H54 (cell line): ENCODE data around the gene PSAP.

Experiments used
- DNase-seq: peaks from one replicate; pipeline ENCODE4 v3.0.0; 2011; ENCODE audit warnings: low spot score, mixed read lengths; ENCODE audit not compliant: insufficient read length
- FAIRE-seq: peaks from 3 replicates; lab custom pipeline; 2011; peaks lifted over from hg19 to GRCh38; lab: Jason Lieb, UNC
- POLR2A ChIP-seq: IDR thresholded peaks from 2 replicates; pipeline ENCODE4 v1.6.1; 2011; ENCODE audit warnings: low read depth, mild to moderate bottlenecking, low read length

The PSAP gene

DNA sequence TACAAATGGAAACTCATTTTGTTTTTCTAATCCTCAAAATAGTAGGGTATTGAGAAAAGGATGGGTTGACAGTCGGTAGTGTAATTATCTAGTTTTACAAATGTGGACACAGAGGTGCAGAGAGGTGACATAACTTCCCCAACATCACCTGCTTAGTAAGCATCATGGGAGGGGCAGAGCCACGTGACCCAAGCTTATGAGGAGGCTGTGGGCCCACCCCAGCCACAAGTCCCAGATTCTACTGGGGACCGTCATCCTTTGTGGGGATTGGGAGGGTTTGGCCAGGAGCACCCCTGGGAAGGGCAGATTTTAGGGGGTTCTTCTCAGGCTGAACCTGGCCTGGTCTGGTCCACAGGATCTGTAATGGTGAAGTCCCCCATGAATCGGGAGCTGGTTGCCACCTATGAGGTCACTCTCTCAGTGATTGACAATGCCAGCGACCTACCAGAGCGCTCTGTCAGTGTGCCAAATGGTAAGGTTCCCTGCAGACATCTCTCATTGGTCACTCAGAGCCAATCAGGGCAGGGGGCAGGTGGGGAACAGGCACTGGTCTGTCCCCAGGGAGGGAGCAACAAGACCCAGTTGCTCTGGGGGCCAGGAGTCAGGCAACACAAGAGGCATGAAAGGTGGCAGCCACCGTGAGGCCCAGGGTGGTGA, 54.2 kb downstream of the PSAP start:
- TF ChIP-seq POLR2A, result no peak
- FAIRE-seq, result no peak
- DNase-seq, result no peak

DNA sequence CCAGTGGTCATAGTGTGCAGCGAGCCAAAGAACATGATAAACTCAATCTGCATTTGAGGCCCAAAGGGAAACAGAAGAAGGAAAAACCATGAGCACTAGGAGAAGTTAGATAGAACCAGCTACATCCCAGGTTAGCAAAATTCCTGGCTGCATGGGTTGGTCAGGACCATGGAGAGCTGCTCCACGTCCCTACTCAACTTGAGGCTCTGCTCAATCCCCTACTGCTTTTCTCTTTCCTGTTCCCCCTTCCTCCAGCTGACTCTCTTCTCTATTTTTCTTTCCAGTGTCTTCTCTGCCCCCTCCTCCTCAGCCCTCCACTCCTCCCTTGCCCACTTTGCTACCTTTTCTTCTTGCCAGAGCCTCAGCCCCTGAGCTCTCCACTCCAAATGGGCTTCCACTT, 55.8 kb downstream of the PSAP start:
- no peak for TF ChIP-seq POLR2A
- peak; percentile 54 for DNase-seq
- FAIRE-seq, result peak; percentile 73

DNA sequence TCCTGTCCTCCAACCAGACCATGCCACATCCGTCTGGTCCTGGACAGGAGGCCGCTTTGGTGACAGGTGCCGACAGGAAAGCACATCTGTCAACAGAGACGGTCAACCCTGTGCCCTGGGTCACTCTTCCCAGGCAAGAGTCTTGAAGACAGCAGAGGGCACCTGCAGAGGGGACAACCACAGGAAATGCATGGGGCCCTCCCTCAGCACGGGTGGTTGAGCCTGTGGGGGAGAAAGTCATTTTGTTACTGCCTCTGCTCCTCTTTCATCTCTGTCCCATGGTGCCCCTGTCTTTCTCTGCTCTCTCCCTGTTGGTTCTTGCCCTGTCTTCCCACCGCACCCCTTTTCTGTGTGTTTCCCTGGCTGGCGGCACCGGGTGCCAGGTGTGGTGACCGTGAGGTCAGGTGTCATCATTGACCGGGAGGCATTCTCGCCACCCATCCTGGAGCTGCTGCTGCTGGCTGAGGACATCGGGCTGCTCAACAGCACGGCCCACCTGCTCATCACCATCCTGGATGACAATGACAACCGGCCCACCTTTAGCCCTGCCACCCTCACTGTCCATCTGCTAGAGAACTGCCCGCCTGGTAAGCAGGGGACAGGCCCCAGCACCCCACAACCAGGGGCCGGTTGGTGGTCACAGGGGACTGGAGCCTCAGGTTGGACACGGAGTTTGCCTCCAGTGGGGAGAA, 60.2 kb downstream of the PSAP start:
- DNase-seq, result no peak
- FAIRE-seq, result no peak
- TF ChIP-seq POLR2A, result no peak

DNA sequence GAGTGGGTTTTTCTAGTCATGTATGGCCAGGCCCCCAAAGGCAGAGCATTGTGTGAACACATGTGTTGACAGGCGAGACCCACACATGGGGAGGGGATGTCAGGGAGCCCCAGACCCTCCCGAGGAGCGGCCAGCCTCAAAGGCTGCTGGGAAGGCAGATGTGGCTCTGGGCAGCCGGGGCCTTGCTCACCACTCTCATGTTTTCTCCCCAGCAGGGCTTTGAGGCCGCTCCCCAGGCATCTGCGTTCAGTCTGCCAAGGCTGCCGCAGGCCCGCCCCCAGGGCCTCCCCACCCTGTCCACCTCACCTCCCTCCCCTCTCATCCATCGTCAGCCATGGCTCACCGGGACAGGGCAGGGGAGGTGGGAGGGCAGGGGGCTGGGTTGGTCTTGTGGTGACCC, 61.2 kb downstream of the PSAP start:
- no peak for TF ChIP-seq POLR2A
- no peak for FAIRE-seq
- DNase-seq, result no peak

DNA sequence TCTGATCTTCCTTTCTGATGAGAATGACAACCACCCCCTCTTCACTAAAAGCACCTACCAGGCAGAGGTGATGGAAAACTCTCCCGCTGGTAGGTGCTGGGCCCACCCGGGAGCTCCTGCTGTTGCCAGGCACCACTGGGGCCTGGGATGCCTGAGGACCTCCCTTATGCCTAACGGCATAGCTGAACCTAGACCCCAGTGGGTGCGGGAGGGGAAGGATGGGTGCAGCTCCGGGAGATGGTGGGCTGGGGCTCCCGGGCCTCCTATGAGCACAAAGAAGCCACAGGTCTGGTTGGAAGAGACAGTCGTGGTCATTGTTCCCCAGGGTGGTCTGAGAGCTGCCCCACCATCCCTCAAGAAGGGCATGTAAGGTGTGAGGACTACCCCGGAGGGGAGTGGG, 62.1 kb downstream of the PSAP start:
- no peak for FAIRE-seq
- no peak for DNase-seq
- TF ChIP-seq POLR2A, result no peak

DNA sequence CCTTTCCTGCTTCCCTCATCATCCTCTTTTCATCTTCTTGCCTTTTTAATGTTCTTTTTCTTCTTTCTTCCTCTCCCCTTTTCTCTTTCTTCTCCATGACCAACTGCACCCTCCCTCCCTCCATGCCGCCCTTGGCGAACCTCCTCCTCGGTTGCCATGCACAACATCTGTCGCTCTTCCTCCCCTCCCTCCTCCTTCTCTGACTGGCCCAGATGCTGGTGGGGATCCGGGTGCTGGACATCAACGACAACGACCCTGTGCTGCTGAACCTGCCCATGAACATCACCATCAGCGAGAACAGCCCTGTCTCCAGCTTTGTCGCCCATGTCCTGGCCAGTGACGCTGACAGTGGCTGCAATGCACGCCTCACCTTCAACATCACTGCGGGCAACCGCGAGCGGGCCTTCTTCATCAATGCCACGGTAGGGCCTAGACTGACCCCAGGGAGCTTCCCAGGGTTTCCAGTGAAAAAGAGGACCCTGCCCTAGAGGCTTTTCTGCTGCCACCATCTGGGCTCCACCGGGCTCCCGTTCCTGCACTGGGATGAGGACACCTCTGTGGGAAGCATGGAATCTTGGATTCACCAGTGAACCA, 66.3 kb downstream of the PSAP start:
- FAIRE-seq (no peak), DNase-seq (no peak)
- no peak for TF ChIP-seq POLR2A

DNA sequence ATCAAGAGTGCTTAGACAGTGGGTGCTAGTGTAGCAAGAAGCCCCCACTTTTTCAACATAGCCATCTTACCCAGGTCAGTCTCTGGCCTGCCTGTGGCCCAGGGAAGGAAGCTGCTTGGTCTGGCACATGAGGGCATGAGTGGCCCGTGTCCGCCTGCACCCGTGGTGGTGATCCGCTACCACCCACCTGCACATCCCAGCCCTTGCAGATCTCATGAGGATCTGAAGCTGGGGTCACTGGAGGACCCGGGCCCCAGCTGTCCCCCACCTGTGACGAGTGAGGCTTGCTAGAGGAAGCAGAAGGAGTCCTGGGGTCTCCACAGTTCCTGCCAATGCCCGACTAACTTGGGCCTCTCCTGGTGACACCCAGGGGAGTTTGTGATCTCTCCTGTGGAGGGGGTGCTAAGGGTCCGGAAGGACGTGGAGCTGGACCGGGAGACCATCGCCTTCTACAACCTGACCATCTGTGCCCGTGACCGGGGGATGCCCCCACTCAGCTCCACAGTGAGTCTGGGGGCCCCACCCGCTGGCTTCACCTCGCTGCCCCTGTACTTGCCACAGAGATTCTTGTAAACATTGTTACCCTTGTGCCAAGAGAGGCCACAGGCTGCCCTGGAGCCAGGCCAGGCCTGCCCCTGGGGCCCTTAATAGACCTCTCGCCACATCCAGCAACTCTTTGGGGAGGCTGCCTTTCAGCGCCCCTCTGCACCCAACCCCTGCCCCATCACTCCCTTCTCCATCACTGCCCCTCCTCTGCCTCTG, 67.0 kb downstream of the PSAP start:
- FAIRE-seq, result no peak
- no peak for TF ChIP-seq POLR2A
- DNase-seq, result no peak

DNA sequence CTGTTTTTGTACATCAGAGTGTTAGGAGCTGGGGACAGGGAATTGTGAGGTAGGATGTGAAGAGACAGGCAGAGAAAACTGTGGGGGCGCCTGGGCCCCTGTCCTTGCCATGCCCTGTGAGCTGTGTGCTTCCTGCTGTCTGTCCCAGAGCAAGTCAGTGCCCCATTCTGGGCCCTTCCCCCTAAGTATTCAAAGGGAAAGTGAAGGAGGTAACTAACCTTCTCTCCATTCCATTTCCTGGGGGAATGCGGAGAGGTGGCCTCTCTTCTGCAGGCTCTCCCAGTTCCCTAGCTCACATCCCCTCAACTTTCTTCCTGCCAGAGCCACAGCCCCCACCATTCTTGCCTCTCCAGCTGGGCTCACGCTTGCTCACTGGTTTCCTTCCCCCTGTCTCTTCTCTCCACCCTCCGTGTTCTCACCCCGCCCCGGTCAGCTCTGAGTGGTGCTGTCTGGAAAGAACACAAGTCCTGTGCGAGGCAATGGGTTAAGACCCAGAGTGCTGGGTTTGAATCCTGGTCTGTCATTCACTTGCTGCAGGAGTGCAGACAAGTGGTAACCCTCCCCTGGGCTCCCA, 68.0 kb downstream of the PSAP start:
- DNase-seq (no peak), FAIRE-seq (no peak)
- TF ChIP-seq POLR2A, result no peak

DNA sequence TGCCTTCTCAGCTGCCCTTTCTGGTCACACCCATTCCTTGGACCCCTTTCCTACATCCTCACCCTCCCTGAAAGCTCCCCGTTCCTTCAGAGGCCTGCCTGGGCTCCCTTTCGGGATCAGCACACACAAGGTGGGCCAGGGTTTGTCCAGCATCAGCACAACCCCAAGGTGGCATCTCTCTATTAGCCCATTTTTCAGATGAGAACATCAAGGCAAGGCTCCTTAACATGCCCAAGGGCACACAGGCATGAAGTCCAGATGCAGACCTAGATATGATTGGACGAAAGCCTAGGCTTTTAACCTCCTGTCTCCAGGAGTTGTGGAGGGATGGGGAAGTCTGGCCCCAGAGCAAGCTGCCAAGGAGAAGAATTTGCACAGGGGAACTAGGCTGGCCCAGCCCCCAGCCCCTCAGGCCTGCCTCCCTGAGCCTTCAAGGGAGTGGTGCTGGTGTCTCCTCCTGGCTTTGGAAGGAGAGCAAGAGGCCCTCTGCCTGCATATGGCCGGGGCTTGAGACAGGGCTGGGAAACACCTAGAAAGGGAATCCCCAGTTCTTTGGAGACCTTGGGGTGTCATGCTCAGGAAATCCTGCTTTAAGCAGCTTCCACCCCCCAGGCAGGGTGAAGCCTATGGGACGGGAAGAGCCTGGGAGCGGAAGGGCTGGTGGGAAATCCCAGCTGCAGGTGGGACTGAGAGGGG, 68.7 kb downstream of the PSAP start:
- DNase-seq (no peak), FAIRE-seq (no peak)
- TF ChIP-seq POLR2A, result no peak

DNA sequence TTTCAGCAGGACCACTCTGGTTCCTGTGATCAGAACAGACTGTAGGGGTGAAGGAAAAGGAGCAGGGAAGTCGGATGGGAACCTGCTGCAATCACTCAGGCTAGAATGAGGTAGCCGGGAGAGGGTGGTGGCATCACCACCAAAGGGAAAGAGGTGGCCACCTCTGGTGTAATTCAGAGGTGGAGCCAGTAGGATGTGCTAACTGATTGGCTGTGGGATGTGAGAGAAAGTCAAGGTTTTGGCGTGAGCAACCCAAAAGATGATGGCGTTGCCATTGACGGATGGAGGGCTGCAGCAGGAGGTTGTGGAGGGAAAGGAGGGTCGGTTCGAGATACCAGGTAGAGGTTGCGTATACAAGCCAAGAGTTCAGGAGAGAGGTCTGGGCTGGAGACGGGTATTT, 70.3 kb downstream of the PSAP start:
- DNase-seq, result no peak
- FAIRE-seq, result no peak
- TF ChIP-seq POLR2A, result no peak

DNA sequence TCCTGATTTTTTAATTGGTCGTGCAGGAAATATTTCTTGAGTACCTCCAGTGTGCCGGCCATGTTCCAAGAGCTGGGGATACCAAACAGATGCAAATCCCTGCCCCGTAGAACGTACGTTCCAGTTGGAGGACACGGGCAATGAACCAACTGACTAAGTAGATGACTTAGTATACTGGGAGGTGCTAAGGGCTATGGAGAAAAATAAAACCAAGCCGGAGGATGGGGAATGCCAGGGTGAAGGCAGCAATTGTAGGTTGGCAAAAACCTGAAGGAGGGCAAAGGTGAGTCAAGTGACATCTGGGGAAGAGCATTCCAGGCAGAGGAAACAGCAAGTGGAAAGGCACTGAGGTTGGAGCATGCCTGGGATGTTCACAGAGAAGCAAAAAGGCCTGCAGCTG, 70.9 kb downstream of the PSAP start:
- TF ChIP-seq POLR2A, result no peak
- FAIRE-seq (no peak), DNase-seq (no peak)

DNA sequence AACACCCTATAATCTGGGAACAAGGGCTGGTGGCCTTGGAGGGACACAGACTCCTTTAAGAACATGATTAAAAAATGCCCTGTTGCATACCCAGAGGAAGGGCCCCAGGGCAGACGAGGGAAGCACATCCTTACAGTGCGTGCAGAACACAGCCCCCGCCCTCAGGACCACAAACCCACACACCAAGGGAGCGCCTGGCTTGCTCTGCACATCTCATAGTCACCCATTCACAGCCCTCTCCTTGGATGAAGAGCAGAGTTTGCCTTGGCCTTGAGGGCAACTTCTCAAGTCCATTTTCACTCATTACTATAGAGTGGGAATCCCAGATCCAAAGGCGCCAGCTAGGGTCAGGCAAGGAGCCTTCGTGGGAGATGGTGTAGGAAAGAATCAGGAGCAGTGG, 71.4 kb downstream of the PSAP start:
- no peak for TF ChIP-seq POLR2A
- FAIRE-seq (no peak), DNase-seq (no peak)
